Measurements from ENCODE around the gene SLC25A40.
"Not testable (repeated sequence)": the region's sequence is repeated elsewhere in the genome, so short reads cannot be mapped to it uniquely, and the experiment has no call there.

DNA sequence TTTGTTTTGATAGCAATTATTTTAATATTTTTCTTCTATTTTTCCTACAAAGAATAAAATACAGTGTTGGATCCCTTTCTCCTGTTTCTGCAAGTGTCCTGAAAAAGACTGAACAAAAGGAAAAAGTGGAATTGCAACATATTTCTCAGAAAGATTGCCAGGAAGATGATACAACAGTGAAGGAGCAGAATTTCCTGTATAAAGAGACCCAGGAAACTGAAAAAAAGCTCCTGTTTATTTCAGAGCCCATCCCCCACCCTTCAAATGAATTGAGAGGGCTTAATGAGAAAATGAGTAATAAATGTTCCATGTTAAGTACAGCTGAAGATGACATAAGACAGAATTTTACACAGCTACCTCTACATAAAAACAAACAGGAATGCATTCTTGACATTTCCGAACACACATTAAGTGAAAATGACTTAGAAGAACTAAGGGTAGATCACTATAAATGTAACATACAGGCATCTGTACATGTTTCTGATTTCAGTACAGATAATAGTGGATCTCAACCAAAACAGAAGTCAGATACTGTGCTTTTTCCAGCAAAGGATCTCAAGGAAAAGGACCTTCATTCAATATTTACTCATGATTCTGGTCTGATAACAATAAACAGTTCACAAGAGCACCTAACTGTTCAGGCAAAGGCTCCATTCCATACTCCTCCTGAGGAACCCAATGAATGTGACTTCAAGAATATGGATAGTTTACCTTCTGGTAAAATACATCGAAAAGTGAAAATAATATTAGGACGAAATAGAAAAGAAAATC, 31.2 kb upstream of the SLC25A40 start:
- TF ChIP-seq ZSCAN22 (CRISPR knock-in tag; IDR thresholded peaks at IDR 0.05); SP1 (IDR thresholded peaks at IDR 0.05); SP1 (CRISPR knock-in tag; IDR thresholded peaks at IDR 0.05); HNRNPLL (IDR thresholded peaks at IDR 0.05; ENCODE audit: low read depth, low read length, poor library complexity, severe bottlenecking); POLR2AphosphoS5 (IDR thresholded peaks at IDR 0.05; ENCODE audit: low read depth, low read length); RNF2 (conservative IDR thresholded peaks at IDR 0.05; ENCODE audit: low read depth): not testable (repeated sequence)
- TF ChIP-seq, protein P1, sequence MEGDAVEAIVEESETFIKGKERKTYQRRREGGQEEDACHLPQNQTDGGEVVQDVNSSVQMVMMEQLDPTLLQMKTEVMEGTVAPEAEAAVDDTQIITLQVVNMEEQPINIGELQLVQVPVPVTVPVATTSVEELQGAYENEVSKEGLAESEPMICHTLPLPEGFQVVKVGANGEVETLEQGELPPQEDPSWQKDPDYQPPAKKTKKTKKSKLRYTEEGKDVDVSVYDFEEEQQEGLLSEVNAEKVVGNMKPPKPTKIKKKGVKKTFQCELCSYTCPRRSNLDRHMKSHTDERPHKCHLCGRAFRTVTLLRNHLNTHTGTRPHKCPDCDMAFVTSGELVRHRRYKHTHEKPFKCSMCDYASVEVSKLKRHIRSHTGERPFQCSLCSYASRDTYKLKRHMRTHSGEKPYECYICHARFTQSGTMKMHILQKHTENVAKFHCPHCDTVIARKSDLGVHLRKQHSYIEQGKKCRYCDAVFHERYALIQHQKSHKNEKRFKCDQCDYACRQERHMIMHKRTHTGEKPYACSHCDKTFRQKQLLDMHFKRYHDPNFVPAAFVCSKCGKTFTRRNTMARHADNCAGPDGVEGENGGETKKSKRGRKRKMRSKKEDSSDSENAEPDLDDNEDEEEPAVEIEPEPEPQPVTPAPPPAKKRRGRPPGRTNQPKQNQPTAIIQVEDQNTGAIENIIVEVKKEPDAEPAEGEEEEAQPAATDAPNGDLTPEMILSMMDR (CRISPR knock-in tag; IDR thresholded peaks at IDR 0.05), result not testable (repeated sequence)
- TF ChIP-seq, protein P2, sequence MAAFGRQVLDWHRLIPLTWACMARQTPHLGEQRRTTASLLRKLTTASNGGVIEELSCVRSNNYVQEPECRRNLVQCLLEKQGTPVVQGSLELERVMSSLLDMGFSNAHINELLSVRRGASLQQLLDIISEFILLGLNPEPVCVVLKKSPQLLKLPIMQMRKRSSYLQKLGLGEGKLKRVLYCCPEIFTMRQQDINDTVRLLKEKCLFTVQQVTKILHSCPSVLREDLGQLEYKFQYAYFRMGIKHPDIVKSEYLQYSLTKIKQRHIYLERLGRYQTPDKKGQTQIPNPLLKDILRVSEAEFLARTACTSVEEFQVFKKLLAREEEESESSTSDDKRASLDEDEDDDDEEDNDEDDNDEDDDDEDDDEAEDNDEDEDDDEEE (CRISPR knock-in tag; IDR thresholded peaks at IDR 0.05), result not testable (repeated sequence)

Measured in HepG2 (cell line).